ENCODE data around the gene FAM222B.

Gene FAM222B

GRCh38 chr17:28725660-28726225 is 116.8 kb downstream of the FAM222B start:
- H3K27ac ChIP-seq, result peak overlapping the region; percentile 100
- TF ChIP-seq CTCF (conservative IDR thresholded peaks at IDR 0.05), result no peak

- H3K27ac ChIP-seq, result peak overlapping the region; percentile 100
- TF ChIP-seq CTCF (conservative IDR thresholded peaks at IDR 0.05), result peak; percentile 32
Observed at GRCh38 chr17:28725166-28725659, 117.4 kb downstream of the FAM222B start.

GRCh38 chr17:28724500-28725165 is 118.0 kb downstream of the FAM222B start:
- peak overlapping the region; percentile 100 for H3K27ac ChIP-seq
- no peak for TF ChIP-seq CTCF (conservative IDR thresholded peaks at IDR 0.05)

- peak overlapping the region; percentile 100 for H3K27ac ChIP-seq
Observed at GRCh38 chr17:28723836-28724499, 118.6 kb downstream of the FAM222B start.

GRCh38 chr17:28723159-28723835 is 119.3 kb downstream of the FAM222B start:
- peak overlapping the region; percentile 100 for H3K27ac ChIP-seq
- no peak for TF ChIP-seq CTCF (conservative IDR thresholded peaks at IDR 0.05)

- H3K27ac ChIP-seq, result peak overlapping the region; percentile 100
- TF ChIP-seq CTCF (conservative IDR thresholded peaks at IDR 0.05), result no peak
Observed at GRCh38 chr17:28722417-28723158, 120.0 kb downstream of the FAM222B start.

GRCh38 chr17:28720997-28721329 is 121.6 kb downstream of the FAM222B start:
- H3K27ac ChIP-seq, result peak overlapping the region; percentile 100
